IMR-90 (cell line): Measurements from ENCODE around the gene DCUN1D1. TPM values are rescaled to one million over a fixed set of nuclear protein-coding genes. Genes with fewer than 3 reads are reported as not detected.
A peak's percentile ranks its signal among the peaks of the same experiment; 100 is the strongest.

Source experiments
- ATAC-seq: fragments of 200-7000 bp; cut with Tn5 transposase; 2 replicates; pipeline ENCODE4 v1.9.1; 2020; ENCODE audit warnings: low read depth, mild to moderate bottlenecking, moderate library complexity
- BruUV-seq: library from RNA; stranded (reverse); fragments of 400-500 nt; replicated peaks from 2 replicates; lab custom pipeline; 2021; lab: Mats Ljungman, UMichigan
- CTCF ChIA-PET: fragments of 300-600 bp; formaldehyde crosslinking; extraction: SDS; loops from one replicate; lab custom pipeline; 2021; ENCODE audit warnings: antibody characterized with exemption; lab: Yijun Ruan, JAX
- POLR2A ChIA-PET: fragments of 300-600 bp; sonication (Branson Sonifier 250); formaldehyde crosslinking; loops from one replicate; lab custom pipeline; 2022; ENCODE audit warnings: antibody characterized with exemption; ENCODE audit not compliant: unreplicated experiment; lab: Charles Lee
- DNase-seq: peaks from one replicate; pipeline ENCODE4 v3.0.0; 2013
- H2AFZ ChIP-seq: replicated peaks from 2 replicates; pipeline ENCODE3; 2013; ENCODE audit warnings: low read length, mild to moderate bottlenecking; ENCODE audit not compliant: poor library complexity
- H2AK5ac ChIP-seq: 2 replicates; pipeline ENCODE4 v1.6.1; 2013; ENCODE audit warnings: low read depth, low read length, inconsistent platforms
- H2AK9ac ChIP-seq: replicated peaks from 2 replicates; pipeline ENCODE3; 2013; ENCODE audit warnings: mild to moderate bottlenecking, low read depth, low read length, moderate library complexity; ENCODE audit not compliant: poor library complexity
- H2BK120ac ChIP-seq: 2 replicates; pipeline ENCODE4 v1.6.1; 2013; ENCODE audit warnings: low read depth, low read length, inconsistent platforms
- H2BK15ac ChIP-seq: 3 replicates; pipeline ENCODE4 v1.6.1; 2013; ENCODE audit warnings: low read depth, low read length, inconsistent platforms
- H2BK20ac ChIP-seq: 2 replicates; pipeline ENCODE4 v1.6.1; 2013; ENCODE audit warnings: low read depth, mild to moderate bottlenecking, inconsistent platforms, low read length, moderate library complexity
- H2BK5ac ChIP-seq: 2 replicates; pipeline ENCODE4 v1.6.1; 2013; ENCODE audit warnings: mild to moderate bottlenecking, low read depth, low read length, inconsistent platforms; ENCODE audit not compliant: poor library complexity, severe bottlenecking
- H3K14ac ChIP-seq: replicated peaks from 2 replicates; pipeline ENCODE4 v1.6.1; 2013; ENCODE audit warnings: low read depth, low read length, inconsistent platforms
- H3K18ac ChIP-seq: 2 replicates; pipeline ENCODE4 v1.6.1; 2013; ENCODE audit warnings: low read depth, low read length, control low read depth
- H3K23ac ChIP-seq: 2 replicates; pipeline ENCODE4 v1.6.1; 2013; ENCODE audit warnings: low read depth, low read length, inconsistent platforms
- H3K27ac ChIP-seq: 2 replicates; pipeline ENCODE4 v1.5.1; 2013; ENCODE audit warnings: mild to moderate bottlenecking, control low read depth, low read length; ENCODE audit not compliant: insufficient read depth
- H3K27me3 ChIP-seq: 2 replicates; pipeline ENCODE4 v1.6.1; 2013; ENCODE audit warnings: low read length; ENCODE audit not compliant: control insufficient read depth, insufficient read depth
- H3K36me3 ChIP-seq: 2 replicates; pipeline ENCODE4 v1.6.1; 2013; ENCODE audit warnings: low read length, mixed read lengths; ENCODE audit not compliant: control insufficient read depth, insufficient read depth
- H3K4ac ChIP-seq: 2 replicates; pipeline ENCODE4 v1.6.1; 2013; ENCODE audit warnings: low read depth, low read length, inconsistent platforms
- H3K4me1 ChIP-seq: 2 replicates; pipeline ENCODE4 v1.6.1; 2013; ENCODE audit warnings: low read length, mixed read lengths; ENCODE audit not compliant: control insufficient read depth, insufficient read depth
- H3K4me2 ChIP-seq: 2 replicates; pipeline ENCODE4 v1.6.1; 2013; ENCODE audit warnings: low read depth, mild to moderate bottlenecking, control low read depth, low read length, moderate library complexity
- H3K4me3 ChIP-seq: 2 replicates; pipeline ENCODE4 v1.5.1; 2013; ENCODE audit warnings: low read depth, mild to moderate bottlenecking, control low read depth, low read length, moderate library complexity; ENCODE audit not compliant: insufficient read depth
- H3K56ac ChIP-seq: 2 replicates; pipeline ENCODE4 v1.6.1; 2013; ENCODE audit warnings: low read length, inconsistent platforms; ENCODE audit not compliant: insufficient read depth; ENCODE audit errors: extremely low read depth
- H3K79me1 ChIP-seq, 2 experiments: 2 replicates each; pipeline ENCODE4 v1.6.1; 2013; ENCODE audit warnings: low read length in 2 of 2, inconsistent platforms in 1 of 2, low read depth in 1 of 2
- H3K9ac ChIP-seq: 2 replicates; pipeline ENCODE4 v1.6.1; 2013; ENCODE audit warnings: low read depth, low read length, control low read depth
- H3K9me1 ChIP-seq: 2 replicates; pipeline ENCODE4 v1.6.1; 2013; ENCODE audit warnings: low read length, inconsistent platforms; ENCODE audit not compliant: insufficient read depth
- H3K9me3 ChIP-seq: 2 replicates; pipeline ENCODE4 v1.6.1; 2013; ENCODE audit warnings: low read length; ENCODE audit not compliant: control insufficient read depth, insufficient read depth
- H4K20me1 ChIP-seq: 2 replicates; pipeline ENCODE4 v1.6.1; 2013; ENCODE audit warnings: low read length, inconsistent platforms; ENCODE audit not compliant: insufficient read depth
- H4K5ac ChIP-seq: 2 replicates; pipeline ENCODE4 v1.6.1; 2013; ENCODE audit warnings: mild to moderate bottlenecking, low read depth, low read length, control low read depth
- H4K8ac ChIP-seq, 2 experiments: 2 replicates each; pipeline ENCODE4 v1.6.1; 2013; ENCODE audit warnings: low read depth in 2 of 2, low read length in 2 of 2, control low read depth in 1 of 2, inconsistent platforms in 1 of 2
- H4K91ac ChIP-seq: 2 replicates; pipeline ENCODE4 v1.6.1; 2013; ENCODE audit warnings: low read depth, low read length, inconsistent platforms; ENCODE audit not compliant: insufficient read depth
- BHLHE40 ChIP-seq: fragments of 150-350 bp; IDR thresholded peaks from 2 replicates; pipeline ENCODE4 v1.6.1; 2016; ENCODE audit warnings: mild to moderate bottlenecking, low read depth, low read length
- CEBPB ChIP-seq: IDR thresholded peaks from 2 replicates; pipeline ENCODE4 v1.6.1; 2012; ENCODE audit warnings: low read depth, low read length, improper control_type of control experiment
- CHD1 ChIP-seq: IDR thresholded peaks from 2 replicates; pipeline ENCODE4 v1.6.1; 2012; ENCODE audit warnings: low read depth, low read length, improper control_type of control experiment
- FOS ChIP-seq: fragments of 150-350 bp; IDR thresholded peaks from 2 replicates; pipeline ENCODE4 v1.6.1; 2016; ENCODE audit warnings: low read depth, low read length
- MXI1 ChIP-seq: IDR thresholded peaks from 2 replicates; pipeline ENCODE4 v1.6.1; 2012; ENCODE audit warnings: low read depth, mild to moderate bottlenecking, low read length, moderate library complexity, borderline replicate concordance
- NFE2L2 ChIP-seq: fragments of 150-350 bp; IDR thresholded peaks from 2 replicates; pipeline ENCODE4 v1.6.1; 2016; ENCODE audit warnings: low read depth, mild to moderate bottlenecking, low read length
- RCOR1 ChIP-seq: IDR thresholded peaks from 2 replicates; pipeline ENCODE4 v1.6.1; 2012; ENCODE audit warnings: mild to moderate bottlenecking, low read length, improper control_type of control experiment; ENCODE audit not compliant: insufficient replicate concordance
- RFX5 ChIP-seq: IDR thresholded peaks from 2 replicates; pipeline ENCODE4 v1.8.0; 2012; ENCODE audit warnings: low read depth, mild to moderate bottlenecking, low read length, moderate library complexity
- SMC3 ChIP-seq: fragments of 150-350 bp; IDR thresholded peaks from 2 replicates; pipeline ENCODE4 v1.6.1; 2016; ENCODE audit warnings: low read depth, mild to moderate bottlenecking, antibody characterized with exemption, low read length, moderate library complexity
- whole genome bisulfite sequencing, 2 experiments: methylation state at CpG; one replicate each; pipeline versions ENCODE4 v1.1.5 to v1.1.7; 2013; ENCODE audit warnings: missing lambda C conversion rate in 2 of 2; ENCODE audit not compliant: insufficient read length in 1 of 2; ENCODE audit errors: extremely low coverage in 2 of 2; 5-methylcytosine and 5-hydroxymethylcytosine counted together
- dilution Hi-C: fragments of 300-500 bp; cut with HindIII; formaldehyde crosslinking; loops from one replicate; pipeline ENCODE4 v1.14.3; 2018; ENCODE audit warnings: low sequenced_read_pairs; ENCODE audit not compliant: unreplicated experiment
- in situ Hi-C: fragments of 300-500 bp; cut with MboI; formaldehyde crosslinking; loops from 3 replicates; pipeline ENCODE4 v1.14.3; 2019; ENCODE audit warnings: low sequenced_read_pairs, inconsistent platforms, mixed read lengths
- intact Hi-C: fragments of 100-400 bp; cut with micrococcal nuclease; formaldehyde crosslinking; loops from 2 replicates; pipeline ENCODE4 v1.10.0; 2022
- polyA plus RNA-seq, 3 experiments: library from polyadenylated mRNA; depleted of rRNA; stranded (reverse); fragments of >200 nt; gene quantifications; 2 replicates each; pipeline ENCODE4 v1.2.3, GENCODE V29; 2012; ENCODE audit warnings: low replicate concordance in 1 of 3
- total RNA-seq: library from RNA; depleted of rRNA; stranded (reverse); fragments of >200 nt; gene quantifications from 2 replicates; pipeline ENCODE4 v1.2.3, GENCODE V29; 2012
- TF ChIP-seq, protein P1 (sequence below): fragments of 150-350 bp; IDR thresholded peaks from 2 replicates; pipeline ENCODE4 v1.6.1; 2016; ENCODE audit warnings: low read depth, mild to moderate bottlenecking, low read length, moderate library complexity, borderline replicate concordance

DCUN1D1 gene
- total and polyA plus RNA-seq, 2 of the 4 experiments (the other 2 are of a cell fraction), result 12.5 to 17.7 TPM

DNA sequence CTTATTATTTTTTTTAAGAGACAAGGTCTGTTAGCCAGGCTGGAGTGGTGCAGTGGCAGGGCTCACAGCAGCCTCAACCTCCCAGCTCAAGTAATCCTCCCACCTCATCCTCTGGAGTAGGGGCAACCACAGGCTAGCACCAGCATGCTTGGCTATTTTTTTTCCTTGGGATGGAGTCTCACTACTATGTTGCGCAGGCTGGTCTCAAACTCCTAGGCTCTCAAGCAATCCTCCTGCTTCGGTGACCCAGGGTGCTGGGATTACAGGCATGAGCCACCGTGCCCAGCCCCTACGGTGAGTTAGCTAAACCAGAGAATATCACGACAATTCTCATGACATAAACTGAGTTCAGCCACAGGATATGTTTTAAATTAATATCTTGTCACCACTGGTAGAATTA lies 2.0 kb downstream of the DCUN1D1 start:
- intact Hi-C loops, result no loop called here
- CTCF ChIA-PET, result no interaction called here
- peak overlapping the region; percentile 36; the same call in 1 of the 2 replicates for H3K4me2 ChIP-seq

More for the DNA sequence above, 2.0 kb downstream of the DCUN1D1 start:
- Histone ChIP-seq H3K18ac (no peak overlapping the region), H2AFZ (no peak overlapping the region), H2AK5ac (no peak overlapping the region), H3K9me1 (no peaks in the 10 kb centered on the region), H3K4ac (no peak overlapping the region; the same call in 1 of the 2 replicates), H3K36me3 (no peaks in the 10 kb centered on the region), H3K9me3 (no peaks in the 10 kb centered on the region), H3K9ac (no peak overlapping the region; the same call in 1 of the 2 replicates), H3K23ac (no peak overlapping the region), H2BK20ac (no peak overlapping the region), H2BK5ac (no peak overlapping the region), H2BK15ac (no peak overlapping the region), H4K8ac (no peak overlapping the region), H3K27me3 (no peaks in the 10 kb centered on the region), H2AK9ac (no peak overlapping the region), H4K5ac (no peak overlapping the region), H4K20me1 (peaks cover 21% of the 10 kb centered on the region), H3K4me1 (no peaks in the 10 kb centered on the region; the same call in 1 of the 2 replicates), H3K14ac (no peak overlapping the region), H3K27ac (no peak overlapping the region), H4K91ac (no peak overlapping the region), H3K56ac (no peak overlapping the region), H2BK120ac (no peak overlapping the region), H3K79me1 (peaks cover 9 to 25% of the 10 kb centered on the region in 2 experiments), H3K4me3 (no peak overlapping the region)
- BruUV-seq, result no TSS peak
- POLR2A ChIA-PET, result no interaction called here
- dilution Hi-C loops (no loop called here), in situ Hi-C loops (no loop called here)
- ATAC-seq (no peak), DNase-seq (no peak)
- WGBS, 2 experiments, result 84% methylated on average over 3 of the region's 5 CpGs; no CpG with 5 or more reads in 1 of the 2 experiments
- TF ChIP-seq FOS, result no peak
- TF ChIP-seq BHLHE40, result no peak
- TF ChIP-seq SMC3, result no peak
- TF ChIP-seq, protein P1, sequence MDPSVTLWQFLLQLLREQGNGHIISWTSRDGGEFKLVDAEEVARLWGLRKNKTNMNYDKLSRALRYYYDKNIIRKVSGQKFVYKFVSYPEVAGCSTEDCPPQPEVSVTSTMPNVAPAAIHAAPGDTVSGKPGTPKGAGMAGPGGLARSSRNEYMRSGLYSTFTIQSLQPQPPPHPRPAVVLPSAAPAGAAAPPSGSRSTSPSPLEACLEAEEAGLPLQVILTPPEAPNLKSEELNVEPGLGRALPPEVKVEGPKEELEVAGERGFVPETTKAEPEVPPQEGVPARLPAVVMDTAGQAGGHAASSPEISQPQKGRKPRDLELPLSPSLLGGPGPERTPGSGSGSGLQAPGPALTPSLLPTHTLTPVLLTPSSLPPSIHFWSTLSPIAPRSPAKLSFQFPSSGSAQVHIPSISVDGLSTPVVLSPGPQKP, result no peak
- no peak for TF ChIP-seq RCOR1
- TF ChIP-seq CEBPB, result no peak
- no peak for TF ChIP-seq MXI1
- TF ChIP-seq RFX5, result no peak
- no peak for TF ChIP-seq NFE2L2
- no peak for TF ChIP-seq CHD1
